ENCODE results near the gene TSC1. TPM values are rescaled to one million over a fixed set of nuclear protein-coding genes. Genes with fewer than 3 reads are reported as not detected.
A peak's percentile ranks its signal among the peaks of the same experiment; 100 is the strongest.

The TSC1 gene
- total and polyA plus RNA-seq, 2 experiments from 2014 or later = 23.7 to 48.0 TPM

DNA sequence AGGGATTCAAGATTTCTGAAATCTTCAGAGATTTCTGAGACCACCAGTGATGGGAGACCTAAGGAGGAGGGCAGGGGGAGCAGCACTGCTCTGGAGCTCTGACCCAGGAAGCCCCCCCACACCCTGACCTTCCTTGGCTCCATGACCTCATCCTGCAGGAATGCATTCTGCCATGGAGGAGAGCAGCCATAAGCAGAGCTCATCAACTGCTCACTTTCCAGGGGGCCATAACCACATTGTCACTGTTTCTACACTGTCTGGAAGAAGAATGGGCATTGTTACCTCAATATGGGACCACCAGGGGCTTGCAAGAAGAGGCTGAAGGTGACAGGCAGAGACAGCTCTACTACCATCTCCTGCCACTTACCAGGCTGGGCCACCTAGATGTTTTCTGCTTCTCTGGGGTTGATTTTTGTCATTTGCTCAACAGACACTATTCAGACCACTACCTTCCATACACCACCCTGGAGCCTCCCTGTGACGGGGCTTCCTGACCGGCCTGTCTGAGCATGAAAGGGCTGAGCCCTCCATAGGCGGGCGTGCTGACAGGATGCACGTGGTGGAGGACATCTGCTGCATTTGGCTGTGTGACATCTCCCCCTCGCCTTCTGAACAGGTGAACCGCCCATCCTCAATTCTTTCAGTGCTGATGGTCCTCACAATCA lies 2.3 kb upstream of the TSC1 start (continued):
- TF ChIP-seq, protein P1, sequence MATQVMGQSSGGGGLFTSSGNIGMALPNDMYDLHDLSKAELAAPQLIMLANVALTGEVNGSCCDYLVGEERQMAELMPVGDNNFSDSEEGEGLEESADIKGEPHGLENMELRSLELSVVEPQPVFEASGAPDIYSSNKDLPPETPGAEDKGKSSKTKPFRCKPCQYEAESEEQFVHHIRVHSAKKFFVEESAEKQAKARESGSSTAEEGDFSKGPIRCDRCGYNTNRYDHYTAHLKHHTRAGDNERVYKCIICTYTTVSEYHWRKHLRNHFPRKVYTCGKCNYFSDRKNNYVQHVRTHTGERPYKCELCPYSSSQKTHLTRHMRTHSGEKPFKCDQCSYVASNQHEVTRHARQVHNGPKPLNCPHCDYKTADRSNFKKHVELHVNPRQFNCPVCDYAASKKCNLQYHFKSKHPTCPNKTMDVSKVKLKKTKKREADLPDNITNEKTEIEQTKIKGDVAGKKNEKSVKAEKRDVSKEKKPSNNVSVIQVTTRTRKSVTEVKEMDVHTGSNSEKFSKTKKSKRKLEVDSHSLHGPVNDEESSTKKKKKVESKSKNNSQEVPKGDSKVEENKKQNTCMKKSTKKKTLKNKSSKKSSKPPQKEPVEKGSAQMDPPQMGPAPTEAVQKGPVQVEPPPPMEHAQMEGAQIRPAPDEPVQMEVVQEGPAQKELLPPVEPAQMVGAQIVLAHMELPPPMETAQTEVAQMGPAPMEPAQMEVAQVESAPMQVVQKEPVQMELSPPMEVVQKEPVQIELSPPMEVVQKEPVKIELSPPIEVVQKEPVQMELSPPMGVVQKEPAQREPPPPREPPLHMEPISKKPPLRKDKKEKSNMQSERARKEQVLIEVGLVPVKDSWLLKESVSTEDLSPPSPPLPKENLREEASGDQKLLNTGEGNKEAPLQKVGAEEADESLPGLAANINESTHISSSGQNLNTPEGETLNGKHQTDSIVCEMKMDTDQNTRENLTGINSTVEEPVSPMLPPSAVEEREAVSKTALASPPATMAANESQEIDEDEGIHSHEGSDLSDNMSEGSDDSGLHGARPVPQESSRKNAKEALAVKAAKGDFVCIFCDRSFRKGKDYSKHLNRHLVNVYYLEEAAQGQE (IDR thresholded peaks at IDR 0.05; ENCODE audit: unreplicated experiment) = no peak
- TF ChIP-seq, protein P2, sequence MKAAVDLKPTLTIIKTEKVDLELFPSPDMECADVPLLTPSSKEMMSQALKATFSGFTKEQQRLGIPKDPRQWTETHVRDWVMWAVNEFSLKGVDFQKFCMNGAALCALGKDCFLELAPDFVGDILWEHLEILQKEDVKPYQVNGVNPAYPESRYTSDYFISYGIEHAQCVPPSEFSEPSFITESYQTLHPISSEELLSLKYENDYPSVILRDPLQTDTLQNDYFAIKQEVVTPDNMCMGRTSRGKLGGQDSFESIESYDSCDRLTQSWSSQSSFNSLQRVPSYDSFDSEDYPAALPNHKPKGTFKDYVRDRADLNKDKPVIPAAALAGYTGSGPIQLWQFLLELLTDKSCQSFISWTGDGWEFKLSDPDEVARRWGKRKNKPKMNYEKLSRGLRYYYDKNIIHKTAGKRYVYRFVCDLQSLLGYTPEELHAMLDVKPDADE (IDR thresholded peaks at IDR 0.05) = no peak

DNA sequence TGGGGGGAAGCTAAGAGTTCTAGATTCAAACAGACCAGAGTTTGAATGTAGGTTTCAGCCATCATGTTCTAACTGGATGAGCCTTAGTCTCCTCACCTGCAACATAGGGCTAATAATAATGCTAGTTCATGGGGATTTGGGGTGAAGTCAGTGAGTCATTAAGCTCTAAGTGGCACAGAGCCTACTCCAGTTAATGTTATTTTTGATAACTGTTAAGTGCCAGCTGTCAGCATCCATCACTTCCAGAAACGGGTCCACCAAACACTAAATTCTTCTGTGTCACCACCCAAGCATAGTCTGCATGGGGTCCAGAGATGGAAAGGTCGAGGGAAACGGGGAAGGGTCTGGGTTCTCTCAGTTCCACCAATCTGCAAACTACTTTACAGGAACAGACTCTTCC lies 1.8 kb upstream of the TSC1 start:
- H3K4me3 Mint-ChIP-seq = no peak overlapping the region
- Histone ChIP-seq H3K79me2 (replicated peaks; ENCODE audit: insufficient read depth) (peaks cover 31% of the 10 kb centered on the region), H4K20me1 (replicated peaks; ENCODE audit: insufficient read depth) (no peaks in the 10 kb centered on the region; the same call in 1 of the 2 replicates), H3K27me3 (ENCODE audit: insufficient read depth) (no peaks in the 10 kb centered on the region), H3K9me2 (ENCODE audit: insufficient read depth) (no peaks in the 10 kb centered on the region), H2AFZ (peak overlapping the region; percentile 38), H3K4me2 (0 out of 2 replicates have a peak overlapping the region, but pooled peaks have one; percentile 35), H3K36me3 (ENCODE audit: insufficient read depth) (no peaks in the 10 kb centered on the region), H3K4me3 (no peak overlapping the region), H3K4me1 (ENCODE audit: insufficient read depth) (peaks cover 31% of the 10 kb centered on the region), H3K27ac (ENCODE audit: low read depth) (no peak overlapping the region), H3F3A (replicated peaks; ENCODE audit: low read depth) (no peaks in the 10 kb centered on the region)
- no peak overlapping the region for H3K27ac Mint-ChIP-seq
- ATAC-seq = no peak
- no peaks in the 10 kb centered on the region for H3K36me3 Mint-ChIP-seq (ENCODE audit: low read depth)
- no peaks in the 10 kb centered on the region; the same call in 2 of the 3 replicates for H3K9me3 Mint-ChIP-seq
- H3K27me3 Mint-ChIP-seq (ENCODE audit: insufficient read depth, low read depth, poor library complexity) = peaks cover 14% of the 10 kb centered on the region
- peaks cover 47% of the 10 kb centered on the region for H3K4me1 Mint-ChIP-seq
- TF ChIP-seq POLR2AphosphoS5 (IDR thresholded peaks at IDR 0.05; ENCODE audit: low read depth) (no peak), JUNB (IDR thresholded peaks at IDR 0.05; ENCODE audit: unreplicated experiment) (no peak), ZNF114 (CRISPR knock-in tag; IDR thresholded peaks at IDR 0.05) (no peak), NANOG (IDR thresholded peaks at IDR 0.05; ENCODE audit: borderline replicate concordance) (no peak), EZH2phosphoT487 (IDR thresholded peaks at IDR 0.05; ENCODE audit: unreplicated experiment) (no peak)
- TF ChIP-seq, protein P3, sequence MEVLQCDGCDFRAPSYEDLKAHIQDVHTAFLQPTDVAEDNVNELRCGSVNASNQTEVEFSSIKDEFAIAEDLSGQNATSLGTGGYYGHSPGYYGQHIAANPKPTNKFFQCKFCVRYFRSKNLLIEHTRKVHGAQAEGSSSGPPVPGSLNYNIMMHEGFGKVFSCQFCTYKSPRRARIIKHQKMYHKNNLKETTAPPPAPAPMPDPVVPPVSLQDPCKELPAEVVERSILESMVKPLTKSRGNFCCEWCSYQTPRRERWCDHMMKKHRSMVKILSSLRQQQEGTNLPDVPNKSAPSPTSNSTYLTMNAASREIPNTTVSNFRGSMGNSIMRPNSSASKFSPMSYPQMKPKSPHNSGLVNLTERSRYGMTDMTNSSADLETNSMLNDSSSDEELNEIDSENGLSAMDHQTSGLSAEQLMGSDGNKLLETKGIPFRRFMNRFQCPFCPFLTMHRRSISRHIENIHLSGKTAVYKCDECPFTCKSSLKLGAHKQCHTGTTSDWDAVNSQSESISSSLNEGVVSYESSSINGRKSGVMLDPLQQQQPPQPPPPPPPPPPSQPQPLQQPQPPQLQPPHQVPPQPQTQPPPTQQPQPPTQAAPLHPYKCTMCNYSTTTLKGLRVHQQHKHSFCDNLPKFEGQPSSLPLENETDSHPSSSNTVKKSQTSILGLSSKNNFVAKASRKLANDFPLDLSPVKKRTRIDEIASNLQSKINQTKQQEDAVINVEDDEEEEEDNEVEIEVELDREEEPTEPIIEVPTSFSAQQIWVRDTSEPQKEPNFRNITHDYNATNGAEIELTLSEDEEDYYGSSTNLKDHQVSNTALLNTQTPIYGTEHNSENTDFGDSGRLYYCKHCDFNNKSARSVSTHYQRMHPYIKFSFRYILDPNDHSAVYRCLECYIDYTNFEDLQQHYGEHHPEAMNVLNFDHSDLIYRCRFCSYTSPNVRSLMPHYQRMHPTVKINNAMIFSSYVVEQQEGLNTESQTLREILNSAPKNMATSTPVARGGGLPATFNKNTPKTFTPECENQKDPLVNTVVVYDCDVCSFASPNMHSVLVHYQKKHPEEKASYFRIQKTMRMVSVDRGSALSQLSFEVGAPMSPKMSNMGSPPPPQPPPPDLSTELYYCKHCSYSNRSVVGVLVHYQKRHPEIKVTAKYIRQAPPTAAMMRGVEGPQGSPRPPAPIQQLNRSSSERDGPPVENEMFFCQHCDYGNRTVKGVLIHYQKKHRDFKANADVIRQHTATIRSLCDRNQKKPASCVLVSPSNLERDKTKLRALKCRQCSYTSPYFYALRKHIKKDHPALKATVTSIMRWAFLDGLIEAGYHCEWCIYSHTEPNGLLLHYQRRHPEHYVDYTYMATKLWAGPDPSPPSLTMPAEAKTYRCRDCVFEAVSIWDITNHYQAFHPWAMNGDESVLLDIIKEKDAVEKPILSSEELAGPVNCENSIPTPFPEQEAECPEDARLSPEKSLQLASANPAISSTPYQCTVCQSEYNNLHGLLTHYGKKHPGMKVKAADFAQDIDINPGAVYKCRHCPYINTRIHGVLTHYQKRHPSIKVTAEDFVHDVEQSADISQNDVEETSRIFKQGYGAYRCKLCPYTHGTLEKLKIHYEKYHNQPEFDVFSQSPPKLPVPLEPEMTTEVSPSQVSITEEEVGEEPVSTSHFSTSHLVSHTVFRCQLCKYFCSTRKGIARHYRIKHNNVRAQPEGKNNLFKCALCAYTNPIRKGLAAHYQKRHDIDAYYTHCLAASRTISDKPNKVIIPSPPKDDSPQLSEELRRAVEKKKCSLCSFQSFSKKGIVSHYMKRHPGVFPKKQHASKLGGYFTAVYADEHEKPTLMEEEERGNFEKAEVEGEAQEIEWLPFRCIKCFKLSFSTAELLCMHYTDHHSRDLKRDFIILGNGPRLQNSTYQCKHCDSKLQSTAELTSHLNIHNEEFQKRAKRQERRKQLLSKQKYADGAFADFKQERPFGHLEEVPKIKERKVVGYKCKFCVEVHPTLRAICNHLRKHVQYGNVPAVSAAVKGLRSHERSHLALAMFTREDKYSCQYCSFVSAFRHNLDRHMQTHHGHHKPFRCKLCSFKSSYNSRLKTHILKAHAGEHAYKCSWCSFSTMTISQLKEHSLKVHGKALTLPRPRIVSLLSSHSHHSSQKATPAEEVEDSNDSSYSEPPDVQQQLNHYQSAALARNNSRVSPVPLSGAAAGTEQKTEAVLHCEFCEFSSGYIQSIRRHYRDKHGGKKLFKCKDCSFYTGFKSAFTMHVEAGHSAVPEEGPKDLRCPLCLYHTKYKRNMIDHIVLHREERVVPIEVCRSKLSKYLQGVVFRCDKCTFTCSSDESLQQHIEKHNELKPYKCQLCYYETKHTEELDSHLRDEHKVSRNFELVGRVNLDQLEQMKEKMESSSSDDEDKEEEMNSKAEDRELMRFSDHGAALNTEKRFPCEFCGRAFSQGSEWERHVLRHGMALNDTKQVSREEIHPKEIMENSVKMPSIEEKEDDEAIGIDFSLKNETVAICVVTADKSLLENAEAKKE (CRISPR knock-in tag; IDR thresholded peaks at IDR 0.05) = no peak
- TF ChIP-seq, protein P1 (IDR thresholded peaks at IDR 0.05; ENCODE audit: unreplicated experiment) = no peak
- DNase-seq (ENCODE audit: low spot score) = no peak

Data from GM23338 (cell line).